Measurements from ENCODE around the gene RMND5A.

GRCh38 chr2:86788881-86789686, 69.0 kb downstream of the RMND5A start:
- TF ChIP-seq CTCF (IDR thresholded peaks at IDR 0.05) = no peak
- TF ChIP-seq ZFX (IDR thresholded peaks at IDR 0.05; ENCODE audit: borderline replicate concordance) = no peak
